Measurements from ENCODE around the gene TBC1D20.

DNA sequence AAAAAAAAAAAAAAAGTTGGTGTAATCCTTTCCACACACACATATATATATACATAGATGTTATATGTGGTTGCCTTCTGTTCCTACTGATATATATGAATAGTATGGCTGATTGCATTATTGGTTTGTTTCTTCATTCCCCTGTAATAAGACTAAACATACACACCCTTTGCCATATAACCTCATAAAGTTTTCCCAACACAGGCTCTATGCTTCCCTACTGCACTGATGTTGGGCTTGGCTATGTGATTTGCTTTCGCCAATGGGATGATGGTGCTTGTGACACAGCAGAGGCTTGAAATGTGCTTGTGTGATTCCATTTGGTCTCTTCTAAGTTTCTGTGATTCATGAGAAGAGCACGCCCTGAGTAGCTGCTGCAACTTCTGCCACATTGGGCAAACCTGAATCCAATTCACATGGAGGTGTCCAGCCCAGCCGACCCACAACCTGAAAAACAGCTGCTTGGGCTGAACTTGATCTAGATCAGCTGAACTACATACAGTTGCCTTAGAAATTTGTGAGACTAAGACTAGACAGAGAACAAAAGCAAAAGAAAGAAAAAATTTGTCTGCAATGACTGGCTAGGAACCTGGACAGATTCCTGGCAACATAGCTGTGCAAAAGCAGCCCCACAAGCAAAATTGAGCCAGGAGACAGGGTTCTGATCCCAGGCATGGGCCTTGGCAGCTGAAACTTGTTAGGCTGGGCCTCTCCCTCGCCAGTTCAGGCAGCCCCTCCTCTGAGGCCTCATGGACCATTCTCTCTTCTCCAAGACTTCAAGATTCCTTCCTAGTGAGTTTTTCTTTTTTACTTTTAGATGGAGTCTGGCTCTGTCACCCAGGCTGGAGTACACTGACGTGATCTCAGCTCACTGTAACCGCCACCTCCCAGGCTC, 13.4 kb upstream of the TBC1D20 start:
- TF ChIP-seq, protein P1, sequence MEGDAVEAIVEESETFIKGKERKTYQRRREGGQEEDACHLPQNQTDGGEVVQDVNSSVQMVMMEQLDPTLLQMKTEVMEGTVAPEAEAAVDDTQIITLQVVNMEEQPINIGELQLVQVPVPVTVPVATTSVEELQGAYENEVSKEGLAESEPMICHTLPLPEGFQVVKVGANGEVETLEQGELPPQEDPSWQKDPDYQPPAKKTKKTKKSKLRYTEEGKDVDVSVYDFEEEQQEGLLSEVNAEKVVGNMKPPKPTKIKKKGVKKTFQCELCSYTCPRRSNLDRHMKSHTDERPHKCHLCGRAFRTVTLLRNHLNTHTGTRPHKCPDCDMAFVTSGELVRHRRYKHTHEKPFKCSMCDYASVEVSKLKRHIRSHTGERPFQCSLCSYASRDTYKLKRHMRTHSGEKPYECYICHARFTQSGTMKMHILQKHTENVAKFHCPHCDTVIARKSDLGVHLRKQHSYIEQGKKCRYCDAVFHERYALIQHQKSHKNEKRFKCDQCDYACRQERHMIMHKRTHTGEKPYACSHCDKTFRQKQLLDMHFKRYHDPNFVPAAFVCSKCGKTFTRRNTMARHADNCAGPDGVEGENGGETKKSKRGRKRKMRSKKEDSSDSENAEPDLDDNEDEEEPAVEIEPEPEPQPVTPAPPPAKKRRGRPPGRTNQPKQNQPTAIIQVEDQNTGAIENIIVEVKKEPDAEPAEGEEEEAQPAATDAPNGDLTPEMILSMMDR (IDR thresholded peaks at IDR 0.05): no peak
- TF ChIP-seq ZFX (IDR thresholded peaks at IDR 0.05; ENCODE audit: borderline replicate concordance): no peak

Measured in 22Rv1 (cell line).